Astrocyte of the spinal cord (primary cell): ENCODE results near the gene ADAMTS12.

Experiments
- DNase-seq: peaks from one replicate; pipeline ENCODE4 v3.0.0; 2011; ENCODE audit warnings: low read depth, low spot score
- H3K4me3 ChIP-seq: 2 replicates; pipeline ENCODE4 v1.5.1; 2011; ENCODE audit warnings: low read depth, mild to moderate bottlenecking, low read length, moderate library complexity
- in situ Hi-C: cut with HindIII; loops from 2 replicates; pipeline ENCODE4 v1.10.0; 2017; ENCODE audit warnings: low sequenced_read_pairs
- TF ChIP-seq, protein P1 (sequence below): IDR thresholded peaks from 2 replicates; pipeline ENCODE4 v1.5.1; 2012; ENCODE audit warnings: low read depth, mild to moderate bottlenecking, low read length, inconsistent platforms

The ADAMTS12 gene

DNA sequence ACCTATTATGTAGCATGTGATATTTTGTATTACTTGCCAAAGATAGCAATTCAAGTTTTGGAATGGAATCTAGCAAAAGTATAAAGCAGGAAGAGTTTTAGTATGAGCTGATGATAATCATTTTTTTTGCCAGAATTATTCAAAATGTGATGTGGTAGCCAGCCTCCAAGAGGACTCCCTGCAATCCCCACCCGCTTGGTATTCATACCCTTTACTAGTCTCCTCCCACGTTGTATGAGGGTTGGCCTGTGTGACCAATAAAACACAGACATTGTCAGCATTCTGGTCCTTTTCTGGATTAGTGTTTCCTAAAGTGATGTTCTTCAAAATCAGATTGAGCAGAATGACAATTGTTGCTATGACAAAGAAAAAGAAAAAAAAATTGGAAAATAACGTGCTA is 387.2 kb downstream of the ADAMTS12 start:
- TF ChIP-seq, protein P1, sequence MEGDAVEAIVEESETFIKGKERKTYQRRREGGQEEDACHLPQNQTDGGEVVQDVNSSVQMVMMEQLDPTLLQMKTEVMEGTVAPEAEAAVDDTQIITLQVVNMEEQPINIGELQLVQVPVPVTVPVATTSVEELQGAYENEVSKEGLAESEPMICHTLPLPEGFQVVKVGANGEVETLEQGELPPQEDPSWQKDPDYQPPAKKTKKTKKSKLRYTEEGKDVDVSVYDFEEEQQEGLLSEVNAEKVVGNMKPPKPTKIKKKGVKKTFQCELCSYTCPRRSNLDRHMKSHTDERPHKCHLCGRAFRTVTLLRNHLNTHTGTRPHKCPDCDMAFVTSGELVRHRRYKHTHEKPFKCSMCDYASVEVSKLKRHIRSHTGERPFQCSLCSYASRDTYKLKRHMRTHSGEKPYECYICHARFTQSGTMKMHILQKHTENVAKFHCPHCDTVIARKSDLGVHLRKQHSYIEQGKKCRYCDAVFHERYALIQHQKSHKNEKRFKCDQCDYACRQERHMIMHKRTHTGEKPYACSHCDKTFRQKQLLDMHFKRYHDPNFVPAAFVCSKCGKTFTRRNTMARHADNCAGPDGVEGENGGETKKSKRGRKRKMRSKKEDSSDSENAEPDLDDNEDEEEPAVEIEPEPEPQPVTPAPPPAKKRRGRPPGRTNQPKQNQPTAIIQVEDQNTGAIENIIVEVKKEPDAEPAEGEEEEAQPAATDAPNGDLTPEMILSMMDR = no peak
- no peak overlapping the region for H3K4me3 ChIP-seq
- in situ Hi-C loops = no loop called here
- no peak for DNase-seq

GRCh38 chr5:33501899-33502298 is 389.9 kb downstream of the ADAMTS12 start:
- no peak for DNase-seq
- TF ChIP-seq, protein P1 = no peak
- H3K4me3 ChIP-seq = no peak overlapping the region
- in situ Hi-C loops = no loop called here

DNA sequence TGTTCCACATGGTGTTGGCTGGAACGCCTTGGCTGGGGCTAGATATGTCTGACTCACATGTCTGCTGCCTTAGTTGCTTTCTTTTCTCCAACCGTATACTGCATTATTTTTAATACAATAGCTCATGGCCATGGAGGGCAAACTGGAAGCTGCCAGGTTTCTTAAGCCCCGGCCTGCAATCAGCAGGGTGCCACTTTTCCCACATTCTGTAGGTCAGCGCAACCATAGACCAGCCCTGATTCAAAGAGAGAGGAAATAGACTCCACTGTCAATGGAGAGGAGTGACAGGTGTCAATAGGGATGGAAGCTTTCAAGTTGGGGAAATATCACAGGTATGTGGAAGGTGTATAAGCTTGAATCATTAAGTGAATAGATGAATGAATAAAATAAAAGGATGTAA is 390.5 kb downstream of the ADAMTS12 start:
- H3K4me3 ChIP-seq = no peak overlapping the region
- in situ Hi-C loops = no loop called here
- TF ChIP-seq, protein P1 = no peak
- no peak for DNase-seq

- H3K4me3 ChIP-seq = no peak overlapping the region
- DNase-seq = no peak
- TF ChIP-seq, protein P1 = no peak
- in situ Hi-C loops = no loop called here
These were observed 397.3 kb downstream of the ADAMTS12 start for GRCh38 chr5:33494466-33494865.

DNA sequence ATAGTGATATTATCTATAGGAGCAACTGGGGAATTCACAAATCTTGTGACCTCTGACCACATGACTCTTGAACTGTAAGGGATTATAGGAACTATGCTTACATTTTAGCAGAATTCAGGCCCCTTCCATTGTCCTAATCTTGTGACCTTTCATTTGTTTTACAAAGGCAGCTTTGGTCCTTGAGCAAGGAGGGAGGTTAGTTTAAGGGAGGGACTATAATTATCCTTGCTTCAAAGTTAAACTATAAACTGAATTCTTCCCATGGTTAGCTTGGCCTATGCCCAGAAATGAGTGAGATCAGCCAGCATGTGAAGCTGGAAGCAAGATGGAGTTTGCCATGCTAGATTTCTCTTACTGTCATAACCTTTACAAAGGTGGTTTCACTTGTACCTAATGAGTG is 399.8 kb downstream of the ADAMTS12 start:
- no peak overlapping the region for H3K4me3 ChIP-seq
- in situ Hi-C loops = no loop called here
- TF ChIP-seq, protein P1 = no peak
- peak; percentile 12 for DNase-seq

DNA sequence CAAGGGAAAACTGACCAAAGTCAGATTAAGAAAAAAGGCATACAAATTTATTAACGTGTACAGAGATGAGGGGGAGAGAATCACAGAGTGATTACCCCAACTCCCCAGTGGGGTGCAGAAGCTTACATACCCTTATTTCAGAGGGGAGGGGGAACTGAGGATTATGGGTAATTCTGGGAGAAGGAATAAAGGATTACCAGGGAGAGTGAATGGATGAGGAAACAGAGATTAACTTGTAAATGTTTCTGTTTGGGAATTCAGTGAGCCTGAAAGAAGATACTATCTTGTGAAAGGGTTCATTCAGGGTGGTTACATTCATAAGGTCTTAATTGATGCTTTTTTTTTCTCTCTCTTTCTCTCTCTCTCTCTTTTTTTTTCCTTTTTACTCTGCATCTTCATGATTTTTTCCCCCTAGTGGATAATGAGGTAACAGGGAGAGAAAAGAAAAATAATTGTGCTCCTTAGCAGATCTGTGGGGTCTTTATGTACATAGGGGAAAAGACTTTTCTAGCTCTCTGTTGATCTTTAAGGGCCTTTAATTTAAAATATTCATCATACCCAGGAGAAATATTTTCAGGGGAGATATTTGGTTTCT is 401.6 kb downstream of the ADAMTS12 start:
- TF ChIP-seq, protein P1 = no peak
- DNase-seq = no peak
- H3K4me3 ChIP-seq = no peak overlapping the region
- in situ Hi-C loops = no loop called here
